GM04503 (cell line): ENCODE data around the gene ARFGEF2.
A peak's percentile ranks its signal among the peaks of the same experiment; 100 is the strongest.

ENCODE experiments used
- DNase-seq: peaks from one replicate; pipeline ENCODE4 v3.0.0-alpha.2; 2012; ENCODE audit warnings: low read depth

ARFGEF2 gene

DNA sequence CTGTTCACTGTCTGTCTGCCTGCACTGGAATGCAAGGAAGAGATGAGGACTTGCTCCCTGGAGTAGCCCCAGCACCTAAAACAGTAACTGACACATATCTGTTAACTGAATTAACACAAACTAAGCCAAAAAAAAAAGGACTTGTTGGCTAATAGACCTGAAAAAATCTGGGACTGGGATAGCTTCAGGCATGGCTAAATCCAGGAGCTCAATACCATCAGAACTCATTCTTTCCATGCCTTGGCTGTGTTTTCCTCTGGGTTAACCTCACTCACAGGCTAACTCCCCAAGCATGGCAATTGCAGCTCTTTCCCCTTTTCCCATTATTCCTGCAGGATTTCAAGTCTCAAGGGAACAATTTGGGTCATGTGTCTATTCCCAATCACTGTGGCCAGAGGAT, 21.6 kb upstream of the ARFGEF2 start:
- DNase-seq = no peak

DNA sequence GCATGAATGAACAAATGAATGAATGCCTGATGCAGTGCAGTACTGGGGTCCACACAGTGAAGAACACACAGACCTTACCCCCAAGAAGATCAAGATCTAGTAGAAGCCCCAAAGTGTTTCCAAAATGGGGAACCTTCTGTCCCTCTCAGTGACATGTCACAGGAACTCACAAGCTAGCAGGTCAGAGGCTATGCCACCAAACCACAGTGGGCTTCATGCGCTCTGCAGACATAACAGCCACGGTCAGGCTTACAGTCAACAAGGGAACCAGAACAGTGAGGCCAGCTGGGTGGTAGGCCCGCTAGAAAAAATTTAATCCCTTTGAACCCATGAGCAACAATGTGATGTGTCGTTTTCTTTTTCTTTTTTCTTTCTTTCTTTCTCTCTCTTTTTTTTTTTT, 20.2 kb upstream of the ARFGEF2 start:
- no peak for DNase-seq

GRCh38 chr20:48903705-48904104, 17.8 kb upstream of the ARFGEF2 start:
- DNase-seq = no peak

DNA sequence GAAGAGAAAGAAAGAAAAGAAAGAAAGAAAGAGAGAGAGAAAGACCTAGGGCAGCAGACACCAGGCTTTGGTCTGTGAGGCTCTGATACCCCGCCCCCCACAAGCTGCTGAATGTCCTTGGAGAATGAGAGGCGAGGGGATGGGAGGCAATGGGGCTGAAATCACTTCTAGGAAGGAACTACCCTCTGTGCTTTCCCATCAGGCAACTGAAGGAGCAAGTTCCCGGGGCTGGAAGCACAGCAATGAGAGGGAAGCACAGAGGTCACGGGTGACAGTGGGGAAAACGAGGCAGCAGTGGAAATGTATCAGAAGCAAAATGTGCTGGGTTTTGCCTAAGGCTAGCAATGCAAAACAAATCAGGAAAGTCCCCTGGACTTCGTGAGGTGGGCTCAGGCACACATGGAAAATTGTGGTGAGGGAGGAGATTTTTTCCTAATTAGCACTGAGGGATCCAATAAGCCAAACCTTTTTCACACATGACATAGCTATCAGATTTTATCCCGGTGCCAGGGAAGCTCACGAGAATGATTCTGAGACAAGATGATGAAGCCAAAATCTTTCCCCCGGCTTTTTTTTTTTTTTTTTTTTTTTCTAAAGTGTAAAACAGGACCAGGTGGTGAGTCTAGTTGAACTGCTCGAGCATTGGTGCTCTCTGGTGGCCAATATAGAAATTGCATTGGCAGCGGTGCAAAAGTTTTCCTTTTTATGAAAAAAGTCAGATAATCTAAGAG, 16.8 kb upstream of the ARFGEF2 start:
- DNase-seq = no peak

DNA sequence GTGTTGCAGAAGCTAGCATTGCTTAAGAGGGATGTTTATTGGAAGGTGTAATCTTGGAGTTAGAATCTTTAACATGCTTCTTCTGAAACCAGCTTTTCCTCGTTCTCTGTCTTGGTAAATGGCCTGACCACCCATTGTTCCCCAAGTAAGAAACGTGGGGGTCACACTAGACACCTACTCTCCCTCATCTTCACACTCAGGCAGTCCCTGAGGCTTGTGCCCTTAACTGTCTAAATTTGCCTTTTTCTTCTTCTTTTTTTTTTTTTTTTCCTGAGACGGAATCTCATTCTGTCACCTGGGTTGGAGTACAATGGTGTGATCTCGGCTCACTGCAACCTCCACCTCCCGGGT, 16.2 kb upstream of the ARFGEF2 start:
- no peak for DNase-seq

GRCh38 chr20:48906221-48906877, 15.2 kb upstream of the ARFGEF2 start:
- no peak for DNase-seq

DNA sequence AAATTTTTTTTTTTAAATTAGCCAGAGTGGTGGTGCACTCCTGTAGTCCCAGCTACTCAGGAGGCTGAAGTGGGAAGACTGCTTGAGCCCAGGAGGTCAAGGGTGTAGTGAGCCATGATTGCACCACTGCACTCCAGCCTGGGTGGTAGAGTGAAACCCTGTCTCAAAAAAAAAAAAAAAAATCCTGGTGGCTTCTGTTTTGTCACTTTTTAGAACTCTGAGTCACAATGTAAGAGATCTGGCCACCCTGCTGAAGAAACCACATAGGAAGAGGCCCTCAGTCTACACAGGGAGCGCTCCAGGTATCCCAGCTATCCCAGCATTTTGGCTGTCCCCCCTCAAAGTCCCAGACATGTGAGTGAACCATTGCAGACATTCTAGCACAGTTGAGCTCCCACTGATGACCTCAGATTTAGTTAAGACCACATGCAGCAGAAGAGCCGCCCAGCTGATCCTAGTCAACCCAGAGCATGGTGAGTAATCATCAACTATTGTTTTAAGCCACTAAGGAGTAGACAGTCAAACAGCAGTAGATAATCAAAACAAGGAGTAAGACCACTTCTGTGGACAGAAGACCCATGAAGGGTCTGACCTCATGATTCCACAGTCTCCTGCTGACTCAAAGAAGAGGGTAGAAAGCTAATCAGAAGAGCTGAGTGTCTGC, 12.7 kb upstream of the ARFGEF2 start:
- DNase-seq = no peak

DNA sequence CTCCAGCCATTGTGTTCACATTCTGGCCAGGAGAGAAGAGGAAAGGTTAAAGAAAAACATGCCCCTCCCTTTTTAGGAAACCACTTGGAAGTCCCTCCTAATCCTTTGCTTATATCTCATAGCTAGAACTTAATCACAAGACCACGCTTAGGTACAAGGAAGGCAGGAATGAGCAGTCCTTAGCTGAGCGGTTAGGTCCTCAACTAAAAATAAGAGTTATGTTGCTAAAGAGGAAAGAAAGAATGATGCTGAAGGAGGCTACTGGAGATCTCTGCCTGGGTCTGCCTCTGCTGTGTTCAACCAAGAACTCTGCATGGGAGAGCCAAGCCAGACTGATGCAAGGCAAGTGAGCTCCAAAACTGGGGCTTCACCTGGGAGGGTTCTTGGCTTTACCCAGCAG, 11.6 kb upstream of the ARFGEF2 start:
- DNase-seq = no peak

- no peak for DNase-seq
These were observed 11.1 kb upstream of the ARFGEF2 start for GRCh38 chr20:48910347-48910781.

- DNase-seq = no peak
These were observed 9.4 kb upstream of the ARFGEF2 start for GRCh38 chr20:48912065-48912464.

- no peak for DNase-seq
These were observed 4.8 kb upstream of the ARFGEF2 start for GRCh38 chr20:48916699-48917098.

DNA sequence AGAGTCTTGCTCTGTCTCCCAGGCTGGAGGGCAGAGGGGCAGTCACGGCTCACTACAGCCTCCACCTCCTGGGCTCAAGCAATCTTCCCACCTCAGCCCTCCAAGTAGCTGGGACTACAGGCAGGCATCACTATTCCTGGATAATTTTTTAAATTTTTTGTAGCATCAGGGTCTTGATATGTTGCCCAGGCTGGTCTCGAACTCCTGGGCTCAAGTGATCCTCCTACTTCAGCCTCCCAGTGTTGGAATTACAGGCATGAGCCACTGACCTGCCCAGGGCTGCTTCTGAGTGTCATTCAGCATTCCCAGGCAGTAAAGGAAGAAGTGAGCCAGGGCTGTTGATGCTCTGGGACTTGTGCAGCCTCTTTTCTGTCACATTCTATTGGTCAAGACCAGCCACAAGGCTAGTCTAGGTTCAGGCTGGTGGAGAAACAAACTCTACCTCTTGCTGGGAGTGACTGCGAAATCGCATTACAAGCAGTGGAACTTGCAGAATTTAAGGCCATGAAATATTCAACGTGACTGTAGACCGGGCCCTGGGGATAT, 2.1 kb upstream of the ARFGEF2 start:
- DNase-seq = no peak

DNA sequence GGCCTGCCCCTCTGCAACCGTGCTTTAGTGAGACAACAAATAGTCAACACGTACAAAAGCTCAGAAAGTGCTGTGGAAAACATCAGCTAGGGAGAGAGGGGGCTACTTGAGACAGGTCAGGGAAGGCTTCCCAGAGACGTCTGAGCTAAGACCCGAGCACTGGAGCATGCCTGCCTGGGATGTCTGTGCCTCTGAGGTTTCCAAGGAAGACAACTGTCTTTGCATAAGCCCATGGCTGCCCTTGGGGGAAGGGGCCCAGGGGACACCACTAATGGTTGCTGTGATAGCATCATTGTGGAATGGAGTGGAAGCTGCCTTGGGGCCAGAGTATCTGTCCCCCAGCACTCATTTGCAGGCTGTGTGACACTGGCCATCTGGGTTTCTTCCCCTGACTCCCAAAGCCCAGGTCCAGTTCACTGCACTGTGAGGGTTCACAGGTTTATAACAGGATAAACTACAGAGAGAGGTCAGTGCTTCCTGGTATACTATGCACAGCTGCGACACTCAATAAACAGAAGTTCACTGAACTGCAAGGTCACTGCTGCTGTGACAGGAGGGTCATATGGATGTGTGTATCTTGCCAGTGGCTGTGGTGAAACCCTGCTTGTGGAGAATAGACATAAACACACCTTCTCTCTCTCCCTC, 1.5 kb upstream of the ARFGEF2 start:
- no peak for DNase-seq

GRCh38 chr20:48920527-48921167, 864 bp upstream of the ARFGEF2 start:
- no peak for DNase-seq

DNA sequence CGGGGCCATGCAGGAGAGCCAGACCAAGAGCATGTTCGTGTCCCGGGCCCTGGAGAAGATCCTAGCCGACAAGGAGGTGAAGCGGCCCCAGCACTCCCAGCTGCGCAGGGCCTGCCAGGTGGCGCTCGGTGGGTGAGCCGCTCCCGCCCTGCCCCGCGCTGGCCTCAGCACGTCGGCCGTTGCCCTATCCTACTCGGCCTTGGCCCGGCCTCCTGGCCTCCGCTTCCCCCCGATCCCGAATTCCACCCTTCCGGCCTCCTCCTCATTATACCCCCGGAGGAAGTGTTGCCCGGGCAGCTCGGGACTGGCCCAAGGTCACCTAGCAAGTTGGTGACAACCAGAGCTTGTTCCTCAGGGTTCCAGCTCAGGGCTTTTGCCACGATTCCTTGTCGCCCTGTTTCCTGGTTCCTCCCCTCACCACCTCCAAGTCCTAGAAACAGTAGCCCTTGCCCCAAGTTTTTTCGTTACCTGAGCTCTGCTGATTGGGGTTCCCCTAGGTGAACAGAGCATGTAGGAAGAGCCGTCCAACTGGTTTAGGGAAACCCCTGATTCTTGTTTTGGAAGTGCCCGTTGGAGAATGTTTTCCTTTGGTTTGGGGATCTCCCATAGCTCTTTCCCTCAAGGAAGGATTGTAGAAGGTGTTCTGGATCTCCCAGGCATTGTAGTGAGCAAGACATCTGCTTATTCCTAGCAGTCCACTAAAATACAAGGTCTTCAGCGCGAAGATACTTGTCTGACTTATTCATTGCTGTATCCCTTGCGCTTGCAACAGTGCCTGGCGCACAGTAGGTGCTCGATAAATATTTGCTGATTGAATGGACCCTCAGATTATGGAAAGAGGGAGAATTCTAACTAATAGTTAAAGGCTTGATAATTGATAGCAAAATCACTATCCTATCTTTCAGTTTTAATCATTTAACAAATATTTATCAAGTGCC, 641 bp downstream of the ARFGEF2 start:
- DNase-seq = no peak

DNA sequence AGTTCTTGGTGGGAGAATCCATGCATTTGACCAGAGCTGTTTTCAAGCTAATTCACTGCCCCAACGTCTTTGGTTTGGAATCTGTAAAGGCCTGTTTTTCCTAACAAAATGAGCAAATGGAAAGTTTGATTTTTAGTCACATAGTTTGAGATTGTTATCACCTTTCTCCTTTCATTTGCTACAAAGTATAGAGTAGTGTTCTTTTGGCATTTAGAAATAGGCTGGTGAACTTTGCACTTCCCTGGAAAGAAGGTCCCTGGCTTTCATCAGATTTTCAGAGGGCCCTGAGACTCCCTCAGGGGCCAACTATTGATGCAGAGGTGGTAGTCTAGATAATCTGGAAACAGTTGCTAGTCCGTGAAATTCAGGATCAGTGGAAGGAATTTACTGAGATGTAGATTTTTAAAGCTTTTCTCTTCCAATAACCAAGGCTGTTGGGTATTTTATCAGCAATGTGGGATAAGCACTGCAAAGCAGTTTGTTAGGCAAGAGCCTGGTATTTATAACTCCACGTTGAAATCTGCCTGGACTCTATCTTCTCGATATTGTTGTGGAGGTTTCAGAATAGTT, 1.7 kb downstream of the ARFGEF2 start:
- DNase-seq = no peak

DNA sequence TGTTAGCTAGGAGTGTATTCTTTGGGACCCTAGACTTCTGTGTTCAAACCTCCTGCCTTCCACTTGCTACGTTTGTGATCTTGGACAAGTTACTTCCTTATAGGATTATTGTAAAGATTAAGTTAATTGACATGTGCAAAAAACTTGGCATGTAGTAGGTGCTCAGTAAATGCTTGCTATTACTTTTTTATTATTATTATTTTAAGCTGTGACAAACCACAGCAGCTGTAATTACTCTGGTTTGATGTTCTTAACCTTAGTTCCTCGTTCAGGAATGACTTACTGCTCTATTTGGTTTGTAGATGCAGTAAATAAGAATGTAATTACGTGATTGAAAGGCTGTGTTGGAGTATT, 3.2 kb downstream of the ARFGEF2 start:
- DNase-seq = no peak

- no peak for DNase-seq
These were observed 4.8 kb downstream of the ARFGEF2 start for GRCh38 chr20:48926267-48926666.

- DNase-seq = no peak
These were observed 5.3 kb downstream of the ARFGEF2 start for GRCh38 chr20:48926821-48927220.

- peak; percentile 47 for DNase-seq
These were observed 7.6 kb downstream of the ARFGEF2 start for GRCh38 chr20:48928832-48929725.
